ENCODE measurements around the gene ADAMTSL3.

DNA sequence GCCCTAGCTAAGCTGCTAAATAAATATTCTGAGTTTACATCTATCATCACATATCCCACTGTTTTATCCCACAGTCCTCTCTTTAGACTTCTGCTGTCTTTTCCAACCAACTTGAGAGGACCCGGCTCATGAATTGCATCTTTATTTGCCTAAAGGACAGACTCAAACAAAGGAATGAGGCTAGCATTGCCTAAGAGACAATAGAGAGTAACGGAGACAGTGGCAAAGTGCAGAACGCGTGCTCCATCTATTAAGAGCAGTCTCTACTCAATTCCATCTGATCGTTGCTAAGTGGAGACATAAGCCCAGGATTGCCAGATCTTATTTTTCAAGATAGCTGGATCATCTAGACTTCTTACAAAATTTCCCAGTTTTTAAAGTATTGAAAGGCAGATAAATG, 2.3 kb downstream of the ADAMTSL3 start:
- no peak for TF ChIP-seq EZH2phosphoT487 (IDR thresholded peaks at IDR 0.05; ENCODE audit: borderline replicate concordance)
- TF ChIP-seq CEBPB (IDR thresholded peaks at IDR 0.05; ENCODE audit: low read depth): no peak
- TF ChIP-seq CTCF (IDR thresholded peaks at IDR 0.05 in 2 of 3, conservative IDR thresholded peaks at IDR 0.05 in 1 of 3; ENCODE audit: borderline replicate concordance in 1 of 3, insufficient read depth in 1 of 3, low read depth in 2 of 3, low read length in 2 of 3): no peak
- TF ChIP-seq POLR2A (IDR thresholded peaks at IDR 0.05; ENCODE audit: borderline replicate concordance, extremely low read depth, insufficient read depth, insufficient read length): no peak
- no peak for TF ChIP-seq EZH2 (IDR thresholded peaks at IDR 0.05)
- TF ChIP-seq RAD21 (IDR thresholded peaks at IDR 0.05; ENCODE audit: low read depth): no peak
- no peak for TF ChIP-seq SRF (IDR thresholded peaks at IDR 0.05; ENCODE audit: low read depth)
- no peak for TF ChIP-seq FOSL1 (IDR thresholded peaks at IDR 0.05; ENCODE audit: low read depth)
- TF ChIP-seq POLR2AphosphoS5 (IDR thresholded peaks at IDR 0.05; ENCODE audit: low read depth, low read length): no peak
- TF ChIP-seq EGR1 (IDR thresholded peaks at IDR 0.05; ENCODE audit: low read depth): no peak
- no peak for TF ChIP-seq ELF1 (IDR thresholded peaks at IDR 0.05; ENCODE audit: borderline replicate concordance, low read depth)
- TF ChIP-seq JUND (IDR thresholded peaks at IDR 0.05): no peak

All from HCT116 (cell line).